Osteocyte (in vitro differentiated cells): Measurements from ENCODE around the gene PRM3. TPM values are rescaled to one million over a fixed set of nuclear protein-coding genes. Genes with fewer than 3 reads are reported as not detected.

Experiments
- DNase-seq: peaks from one replicate; pipeline ENCODE4 v3.0.0; 2021; ENCODE audit warnings: mixed read lengths; ENCODE audit not compliant: unreplicated experiment; ENCODE audit errors: extremely low spot score
- H3K27ac Mint-ChIP-seq: one replicate; pipeline ENCODE4 v1.8.0; 2021; ENCODE audit warnings: mild to moderate bottlenecking, mixed read lengths; ENCODE audit not compliant: unreplicated experiment
- H3K27me3 Mint-ChIP-seq: one replicate; pipeline ENCODE4 v1.8.0; 2021; ENCODE audit warnings: mixed read lengths; ENCODE audit not compliant: unreplicated experiment
- H3K36me3 Mint-ChIP-seq: one replicate; pipeline ENCODE4 v1.8.0; 2021; ENCODE audit warnings: mixed read lengths; ENCODE audit not compliant: unreplicated experiment
- H3K4me1 Mint-ChIP-seq: one replicate; pipeline ENCODE4 v1.8.0; 2021; ENCODE audit warnings: mixed read lengths; ENCODE audit not compliant: unreplicated experiment
- H3K4me3 Mint-ChIP-seq: one replicate; pipeline ENCODE4 v1.8.0; 2021; ENCODE audit warnings: mild to moderate bottlenecking, moderate library complexity, mixed read lengths; ENCODE audit not compliant: unreplicated experiment
- H3K9me3 Mint-ChIP-seq: one replicate; pipeline ENCODE4 v1.8.0; 2021; ENCODE audit warnings: mixed read lengths; ENCODE audit not compliant: unreplicated experiment
- total RNA-seq: library from RNA; stranded (reverse); gene quantifications from 2 replicates; pipeline ENCODE4 v1.2.1, GENCODE V29; 2021
- TF ChIP-seq, protein P1 (sequence below): fragments of 200-600 bp; sonication (generic); IDR thresholded peaks from 2 replicates; pipeline ENCODE4 v1.5.0; 2021; ENCODE audit warnings: antibody characterized with exemption, mild to moderate bottlenecking, moderate library complexity

The PRM3 gene
- total RNA-seq, 1 donor from 2014 or later, result not detected

- Mint-ChIP-seq H3K9me3 (no peaks in the 10 kb centered on the region), H3K4me1 (peaks cover 28% of the 10 kb centered on the region), H3K4me3 (no peak overlapping the region), H3K36me3 (no peaks in the 10 kb centered on the region), H3K27me3 (no peaks in the 10 kb centered on the region), H3K27ac (no peak overlapping the region)
- no peak for DNase-seq
- TF ChIP-seq, protein P1, sequence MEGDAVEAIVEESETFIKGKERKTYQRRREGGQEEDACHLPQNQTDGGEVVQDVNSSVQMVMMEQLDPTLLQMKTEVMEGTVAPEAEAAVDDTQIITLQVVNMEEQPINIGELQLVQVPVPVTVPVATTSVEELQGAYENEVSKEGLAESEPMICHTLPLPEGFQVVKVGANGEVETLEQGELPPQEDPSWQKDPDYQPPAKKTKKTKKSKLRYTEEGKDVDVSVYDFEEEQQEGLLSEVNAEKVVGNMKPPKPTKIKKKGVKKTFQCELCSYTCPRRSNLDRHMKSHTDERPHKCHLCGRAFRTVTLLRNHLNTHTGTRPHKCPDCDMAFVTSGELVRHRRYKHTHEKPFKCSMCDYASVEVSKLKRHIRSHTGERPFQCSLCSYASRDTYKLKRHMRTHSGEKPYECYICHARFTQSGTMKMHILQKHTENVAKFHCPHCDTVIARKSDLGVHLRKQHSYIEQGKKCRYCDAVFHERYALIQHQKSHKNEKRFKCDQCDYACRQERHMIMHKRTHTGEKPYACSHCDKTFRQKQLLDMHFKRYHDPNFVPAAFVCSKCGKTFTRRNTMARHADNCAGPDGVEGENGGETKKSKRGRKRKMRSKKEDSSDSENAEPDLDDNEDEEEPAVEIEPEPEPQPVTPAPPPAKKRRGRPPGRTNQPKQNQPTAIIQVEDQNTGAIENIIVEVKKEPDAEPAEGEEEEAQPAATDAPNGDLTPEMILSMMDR, result no peak
Measured at GRCh38 chr16:11308493-11309283, 35.3 kb upstream of the PRM3 start.

DNA sequence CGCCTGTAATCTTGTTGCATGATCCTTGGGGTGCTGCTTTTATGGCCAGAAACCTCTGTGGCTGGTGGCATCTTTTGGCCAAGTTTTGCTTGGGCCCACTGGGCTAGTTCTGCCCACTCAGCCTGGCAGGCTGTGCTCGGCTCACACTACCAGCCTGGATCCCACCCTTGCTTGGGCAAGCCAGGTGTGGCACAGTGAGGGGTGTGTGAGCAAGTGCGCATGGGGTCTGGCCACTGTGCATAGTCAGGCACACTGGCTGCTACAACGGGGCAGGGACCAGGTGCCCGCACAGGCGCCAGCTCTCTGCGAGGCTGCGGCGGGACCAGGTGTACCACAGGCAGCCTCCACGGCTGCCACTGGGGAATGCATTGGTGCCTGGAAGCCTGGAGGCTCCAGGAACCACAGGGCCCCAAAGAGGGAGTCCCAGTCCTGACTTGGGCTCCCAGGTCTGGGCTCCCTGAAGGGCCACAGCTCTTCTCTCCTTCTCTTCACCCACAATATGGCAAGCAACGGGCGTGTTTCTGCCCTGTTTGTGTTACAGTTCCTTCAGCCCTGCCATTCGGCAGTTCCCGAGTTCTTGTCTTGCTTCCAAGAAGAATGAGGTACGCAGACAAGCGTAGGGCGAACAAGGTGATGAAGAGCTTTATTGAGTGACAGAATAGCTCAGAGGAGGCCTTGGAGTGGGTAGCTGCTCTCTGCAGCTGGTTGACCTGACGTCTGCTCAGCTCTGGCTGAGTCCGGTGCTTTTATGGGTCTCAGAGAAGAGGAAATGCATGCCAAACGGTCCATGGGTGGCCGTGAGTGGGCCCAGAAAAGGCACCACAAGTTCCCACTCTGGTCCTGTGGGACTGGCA lies 34.4 kb upstream of the PRM3 start:
- Mint-ChIP-seq H3K9me3 (no peaks in the 10 kb centered on the region), H3K4me1 (peaks cover 22% of the 10 kb centered on the region), H3K27me3 (no peaks in the 10 kb centered on the region), H3K36me3 (no peaks in the 10 kb centered on the region), H3K4me3 (no peak overlapping the region), H3K27ac (no peak overlapping the region)
- no peak for DNase-seq
- TF ChIP-seq, protein P1, result no peak

GRCh38 chr16:11306997-11307638 lies 33.7 kb upstream of the PRM3 start:
- H3K4me1 Mint-ChIP-seq, result peaks cover 17% of the 10 kb centered on the region
- H3K27me3 Mint-ChIP-seq, result no peaks in the 10 kb centered on the region
- TF ChIP-seq, protein P1, result no peak
- no peaks in the 10 kb centered on the region for H3K9me3 Mint-ChIP-seq
- H3K4me3 Mint-ChIP-seq, result no peak overlapping the region
- no peaks in the 10 kb centered on the region for H3K36me3 Mint-ChIP-seq
- DNase-seq, result no peak
- no peak overlapping the region for H3K27ac Mint-ChIP-seq

- no peak overlapping the region for H3K27ac Mint-ChIP-seq
- no peak overlapping the region for H3K4me3 Mint-ChIP-seq
- H3K4me1 Mint-ChIP-seq, result peaks cover 14% of the 10 kb centered on the region
- H3K9me3 Mint-ChIP-seq, result no peaks in the 10 kb centered on the region
- DNase-seq, result no peak
- TF ChIP-seq, protein P1, result no peak
- no peaks in the 10 kb centered on the region for H3K36me3 Mint-ChIP-seq
- H3K27me3 Mint-ChIP-seq, result no peaks in the 10 kb centered on the region
Measured at GRCh38 chr16:11306381-11306780, 33.0 kb upstream of the PRM3 start.
